ENCODE measurements around the gene AFMID.

DNA sequence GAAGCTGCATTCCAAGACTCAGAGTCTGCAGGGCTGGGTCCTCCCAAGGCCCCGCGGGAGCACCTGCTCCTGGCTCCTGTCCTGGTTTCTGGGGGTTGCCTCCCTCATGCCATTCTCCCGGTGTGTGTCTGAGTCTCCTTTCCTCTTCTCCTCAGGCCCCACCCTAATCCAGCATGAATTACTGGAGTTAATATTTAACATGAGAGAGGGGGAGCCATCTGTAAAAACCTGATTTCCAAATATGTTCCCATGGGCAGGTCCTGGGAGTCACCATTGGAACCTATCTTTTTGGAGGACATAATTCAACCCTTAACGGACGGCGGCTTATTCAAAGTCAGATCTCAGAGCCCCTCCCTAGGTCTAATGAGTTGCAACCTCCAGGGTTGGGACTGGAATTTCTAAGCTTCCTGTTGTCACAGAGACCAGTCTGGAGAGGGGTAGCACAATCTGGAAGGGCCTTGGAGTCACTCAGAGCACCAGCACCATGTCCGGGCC lies 35.6 kb upstream of the AFMID start:
- TF ChIP-seq EZH2 (optimal IDR thresholded peaks at IDR 0.05; ENCODE audit: low read depth, low read length) = no peak
- TF ChIP-seq, protein P1, sequence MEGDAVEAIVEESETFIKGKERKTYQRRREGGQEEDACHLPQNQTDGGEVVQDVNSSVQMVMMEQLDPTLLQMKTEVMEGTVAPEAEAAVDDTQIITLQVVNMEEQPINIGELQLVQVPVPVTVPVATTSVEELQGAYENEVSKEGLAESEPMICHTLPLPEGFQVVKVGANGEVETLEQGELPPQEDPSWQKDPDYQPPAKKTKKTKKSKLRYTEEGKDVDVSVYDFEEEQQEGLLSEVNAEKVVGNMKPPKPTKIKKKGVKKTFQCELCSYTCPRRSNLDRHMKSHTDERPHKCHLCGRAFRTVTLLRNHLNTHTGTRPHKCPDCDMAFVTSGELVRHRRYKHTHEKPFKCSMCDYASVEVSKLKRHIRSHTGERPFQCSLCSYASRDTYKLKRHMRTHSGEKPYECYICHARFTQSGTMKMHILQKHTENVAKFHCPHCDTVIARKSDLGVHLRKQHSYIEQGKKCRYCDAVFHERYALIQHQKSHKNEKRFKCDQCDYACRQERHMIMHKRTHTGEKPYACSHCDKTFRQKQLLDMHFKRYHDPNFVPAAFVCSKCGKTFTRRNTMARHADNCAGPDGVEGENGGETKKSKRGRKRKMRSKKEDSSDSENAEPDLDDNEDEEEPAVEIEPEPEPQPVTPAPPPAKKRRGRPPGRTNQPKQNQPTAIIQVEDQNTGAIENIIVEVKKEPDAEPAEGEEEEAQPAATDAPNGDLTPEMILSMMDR (IDR thresholded peaks at IDR 0.05; ENCODE audit: low read length) = no peak
